GM18505 (cell line): ENCODE data around the gene CHM.
A peak's percentile ranks its signal among the peaks of the same experiment; 100 is the strongest.

Source experiments
- ATAC-seq: cut with Tn5 transposase; IDR thresholded peaks from one replicate; pipeline ENCODE4 v1.9.1; 2021; ENCODE audit not compliant: unreplicated experiment
- POLR2A ChIP-seq: IDR thresholded peaks from 4 replicates; pipeline ENCODE4 v1.6.1; 2011; ENCODE audit warnings: borderline replicate concordance; ENCODE audit not compliant: insufficient read depth, insufficient read length; ENCODE audit errors: extremely low read depth

Gene CHM, protein sequence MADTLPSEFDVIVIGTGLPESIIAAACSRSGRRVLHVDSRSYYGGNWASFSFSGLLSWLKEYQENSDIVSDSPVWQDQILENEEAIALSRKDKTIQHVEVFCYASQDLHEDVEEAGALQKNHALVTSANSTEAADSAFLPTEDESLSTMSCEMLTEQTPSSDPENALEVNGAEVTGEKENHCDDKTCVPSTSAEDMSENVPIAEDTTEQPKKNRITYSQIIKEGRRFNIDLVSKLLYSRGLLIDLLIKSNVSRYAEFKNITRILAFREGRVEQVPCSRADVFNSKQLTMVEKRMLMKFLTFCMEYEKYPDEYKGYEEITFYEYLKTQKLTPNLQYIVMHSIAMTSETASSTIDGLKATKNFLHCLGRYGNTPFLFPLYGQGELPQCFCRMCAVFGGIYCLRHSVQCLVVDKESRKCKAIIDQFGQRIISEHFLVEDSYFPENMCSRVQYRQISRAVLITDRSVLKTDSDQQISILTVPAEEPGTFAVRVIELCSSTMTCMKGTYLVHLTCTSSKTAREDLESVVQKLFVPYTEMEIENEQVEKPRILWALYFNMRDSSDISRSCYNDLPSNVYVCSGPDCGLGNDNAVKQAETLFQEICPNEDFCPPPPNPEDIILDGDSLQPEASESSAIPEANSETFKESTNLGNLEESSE

DNA sequence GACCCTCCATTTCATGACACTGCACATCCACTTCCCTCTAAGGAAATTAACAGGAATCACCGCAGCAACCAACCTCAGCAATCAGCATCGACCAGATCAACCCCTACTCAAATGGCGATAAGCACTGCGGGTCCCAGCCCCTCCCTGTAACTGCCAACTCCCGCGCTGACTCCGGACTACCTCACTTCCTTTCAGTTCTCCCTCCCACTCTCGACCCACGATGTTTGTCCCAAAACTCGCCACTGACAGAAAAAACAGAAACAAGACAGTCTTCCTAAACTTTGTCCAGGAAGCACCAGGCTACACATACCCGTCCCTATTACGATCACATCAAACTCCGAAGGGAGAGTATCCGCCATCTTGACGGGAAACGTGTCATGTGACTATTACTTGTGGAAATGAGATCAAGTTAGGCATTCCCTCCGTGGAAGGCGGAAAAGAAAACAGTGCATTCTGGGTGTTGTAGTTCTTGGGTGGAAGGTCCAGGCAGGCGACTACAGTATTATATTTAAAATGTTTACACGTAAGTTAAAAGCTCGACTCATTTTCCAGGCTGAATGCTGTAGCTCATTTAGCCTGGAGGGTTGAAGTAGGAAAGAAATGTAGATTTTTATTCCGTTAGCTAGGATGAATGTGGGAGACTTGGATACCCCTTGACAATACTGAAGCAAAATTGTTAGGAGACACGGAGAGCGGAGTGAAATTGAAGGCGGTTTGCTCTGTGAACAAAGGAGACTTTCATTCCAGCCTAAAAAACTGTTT is at the start of gene CHM:
TSS of gene CHM (minus strand) at position 385 of the 762 bp plus-strand sequence. CDS start at position 359, 26 bp downstream.
- peak; percentile 73 for TF ChIP-seq POLR2A
- peak; percentile 100 for ATAC-seq

DNA sequence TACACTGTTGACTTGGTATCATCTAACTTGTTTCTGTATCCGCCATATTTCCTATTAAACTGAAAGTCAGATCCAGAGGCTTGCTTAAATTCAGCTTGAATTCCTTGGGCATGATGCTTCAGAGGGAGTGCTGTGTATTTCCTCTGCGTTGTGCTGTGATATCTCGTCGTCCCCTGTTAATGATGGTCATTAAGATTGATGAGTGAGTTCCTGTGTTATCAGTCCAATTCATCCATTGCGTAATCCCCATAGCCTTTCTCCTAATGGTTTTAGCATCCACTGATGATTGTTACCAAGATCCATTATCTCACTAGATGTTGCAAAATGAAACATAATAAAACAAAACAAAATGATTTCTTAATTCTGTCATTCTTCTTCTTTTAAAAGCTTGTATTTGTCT is 31.3 kb upstream of the CHM start:
- TF ChIP-seq POLR2A, result no peak
- ATAC-seq, result no peak

DNA sequence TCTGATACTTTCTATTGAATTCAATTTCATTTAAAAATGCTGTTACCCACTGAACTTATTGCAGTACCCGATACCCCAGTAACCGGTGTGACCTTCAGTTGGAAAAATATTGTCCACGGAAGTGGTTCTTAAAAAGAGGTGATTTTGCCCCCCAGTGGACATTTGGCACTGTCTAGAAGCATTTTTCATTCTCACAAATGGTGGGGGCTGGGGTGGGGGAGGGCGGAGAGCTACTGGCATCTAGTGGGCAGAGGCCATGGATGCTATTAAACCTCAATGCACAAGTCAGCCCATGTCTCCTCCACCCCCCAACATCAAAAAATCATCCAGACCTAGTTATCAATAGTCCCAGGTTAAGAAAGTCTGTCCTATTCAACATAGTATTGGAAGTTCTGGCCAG is 19.6 kb upstream of the CHM start:
- no peak for ATAC-seq
- TF ChIP-seq POLR2A, result no peak

DNA sequence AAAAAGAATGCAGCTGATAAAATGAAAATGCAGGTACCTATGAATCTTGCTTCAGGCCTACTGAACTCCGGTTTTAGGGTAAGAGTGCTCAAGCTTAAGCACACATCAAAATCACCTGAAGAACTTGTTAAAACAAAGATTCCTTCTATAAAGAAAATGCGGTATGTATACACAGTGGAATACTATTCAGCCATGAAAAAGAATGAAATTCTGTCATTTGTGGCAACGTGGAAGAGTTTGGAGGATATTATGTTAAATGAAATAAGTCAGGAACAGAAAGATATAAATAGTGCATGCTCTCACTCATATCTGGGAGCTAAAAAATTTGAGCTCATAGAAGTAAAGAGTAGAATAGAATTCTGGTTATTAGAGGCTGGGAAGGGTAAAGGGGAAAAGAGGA is 14.0 kb upstream of the CHM start:
- TF ChIP-seq POLR2A, result no peak

DNA sequence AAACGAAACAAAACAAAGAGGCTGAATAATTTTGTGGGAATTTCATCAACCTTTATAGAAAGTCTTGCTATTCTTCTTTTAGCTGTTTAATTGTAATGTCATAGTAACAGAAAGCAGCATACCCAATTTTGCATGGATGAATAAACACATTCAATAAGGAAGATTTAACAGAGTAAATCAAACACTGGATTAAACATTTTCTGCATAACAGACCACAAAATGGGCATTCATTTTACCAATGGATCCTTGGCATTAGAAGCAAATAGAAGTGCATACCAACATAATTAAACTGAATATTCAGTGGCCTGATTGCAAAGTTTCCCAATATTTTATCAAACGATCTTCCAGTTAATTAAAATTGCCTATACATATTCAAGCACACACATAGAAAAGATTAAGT is 4.4 kb upstream of the CHM start:
- TF ChIP-seq POLR2A, result no peak
- ATAC-seq, result no peak

More for the DNA sequence above, 14.0 kb upstream of the CHM start:
- no peak for ATAC-seq

DNA sequence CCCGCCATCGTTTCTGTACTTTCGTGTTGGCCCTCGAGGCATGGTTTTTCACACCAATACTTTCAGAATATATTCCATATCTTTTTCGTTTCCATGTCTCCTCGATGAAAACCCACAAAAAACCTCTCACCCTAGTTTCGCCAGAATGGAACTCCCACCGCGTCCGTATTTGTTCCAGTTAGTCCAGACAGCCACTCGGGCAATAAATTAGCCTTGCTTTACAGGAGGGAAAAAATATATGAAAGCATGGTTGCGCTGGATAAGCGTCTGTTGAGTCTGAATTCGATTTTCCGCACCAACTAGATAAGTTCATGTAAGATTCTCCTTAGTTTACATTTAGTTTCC is 550 bp upstream of the CHM start:
- no peak for TF ChIP-seq POLR2A

DNA sequence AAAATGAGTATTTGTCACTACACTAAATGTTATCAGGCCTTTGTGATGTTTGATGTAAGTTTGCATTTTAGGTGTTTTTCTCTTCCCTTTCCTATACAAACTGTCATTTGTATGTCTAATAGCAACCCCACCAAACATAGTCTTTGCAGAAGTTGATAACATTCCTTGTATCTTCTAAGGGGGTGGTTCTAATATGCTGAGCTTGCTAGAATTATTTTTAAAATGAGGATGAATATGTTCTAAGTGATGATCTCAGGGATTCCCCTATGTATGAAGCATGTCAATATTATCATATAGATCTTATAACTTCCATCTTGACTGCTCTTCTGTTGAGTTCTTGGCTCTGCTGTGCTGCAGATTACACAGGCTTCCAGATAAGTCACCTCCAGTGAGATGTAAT is 3.1 kb downstream of the CHM start:
- no peak for ATAC-seq
- TF ChIP-seq POLR2A, result no peak

More for the DNA sequence above, 550 bp upstream of the CHM start:
- no peak for ATAC-seq

DNA sequence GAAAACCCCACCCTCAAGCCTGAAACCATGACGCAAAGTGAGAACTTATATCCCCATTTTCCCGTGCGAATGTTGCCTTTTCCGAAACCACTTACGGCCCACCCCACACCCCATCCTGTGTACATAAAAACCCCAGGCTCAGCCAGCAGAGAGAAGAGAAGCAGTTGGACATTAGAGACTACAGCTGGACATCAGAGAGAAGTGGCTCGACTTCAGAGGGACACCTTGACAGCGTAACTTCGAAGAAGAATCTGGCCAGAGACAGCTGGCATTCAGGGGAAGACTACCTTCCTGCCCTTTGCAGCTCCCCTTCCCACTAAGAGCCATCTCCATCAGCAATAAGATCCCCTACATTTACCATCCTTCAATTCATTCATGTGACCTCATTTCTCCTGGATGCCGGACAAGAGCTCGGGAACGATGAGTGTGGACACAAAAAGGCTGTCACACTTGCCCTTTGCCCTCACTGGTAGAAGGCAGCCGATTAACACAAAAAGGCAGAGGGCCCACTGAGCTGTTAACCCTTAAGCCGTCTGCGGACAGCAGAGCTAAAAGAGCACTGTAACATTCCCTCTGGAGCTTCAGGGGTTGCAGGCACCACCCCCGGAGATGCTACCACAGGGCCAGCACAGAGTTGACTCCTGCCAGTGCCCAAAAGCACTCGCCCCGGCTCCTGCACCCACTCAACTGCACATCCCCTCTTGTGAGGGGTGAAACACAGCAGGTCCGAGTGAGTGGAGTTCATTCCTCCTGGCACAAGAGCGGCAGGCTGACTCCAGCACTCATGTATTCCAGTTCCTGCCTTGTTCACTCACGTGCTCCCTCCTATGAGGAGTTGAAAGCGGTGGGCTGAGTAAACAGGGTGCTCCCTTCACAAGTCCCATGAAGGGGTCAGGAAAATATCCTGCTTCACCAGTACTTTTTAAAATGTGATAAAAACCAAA is 7.5 kb downstream of the CHM start:
- TF ChIP-seq POLR2A, result no peak
- no peak for ATAC-seq

DNA sequence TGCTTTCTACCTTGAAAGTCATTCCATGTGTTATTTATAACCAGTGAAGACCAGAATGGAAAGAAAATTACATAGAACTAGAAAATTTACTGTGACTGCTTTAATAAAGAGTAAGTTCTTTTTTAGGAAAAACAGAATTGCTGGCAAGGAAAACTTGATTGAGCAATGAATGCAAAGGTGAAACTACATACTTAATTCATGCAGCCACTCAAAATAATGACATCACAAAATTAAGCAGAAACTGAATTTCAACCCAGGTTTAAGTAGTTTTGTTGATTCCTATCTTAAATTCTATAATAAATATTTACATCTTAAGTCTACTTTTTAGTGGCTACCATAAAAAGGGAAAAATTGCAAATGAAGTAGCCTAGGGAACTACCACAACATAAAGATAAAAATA is 14.0 kb downstream of the CHM start:
- no peak for TF ChIP-seq POLR2A
- no peak for ATAC-seq

DNA sequence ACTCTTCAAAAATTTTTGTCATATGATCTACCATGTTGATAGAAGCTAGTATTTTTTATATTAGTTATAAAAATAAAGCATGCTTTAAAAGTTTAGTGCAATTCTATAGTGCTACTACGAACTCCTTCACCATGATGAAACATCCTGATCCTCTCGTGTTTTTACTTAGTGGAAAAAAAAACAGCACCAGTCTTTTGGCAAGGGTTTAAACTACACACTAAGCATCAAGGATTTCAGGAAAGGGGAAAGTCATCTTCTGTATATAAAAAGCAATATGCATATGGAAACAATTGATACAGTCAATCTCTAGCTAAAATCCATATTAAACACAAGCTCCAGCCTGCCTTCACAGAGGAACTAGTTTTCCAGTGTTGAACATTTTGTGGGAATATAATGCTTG is 18.7 kb downstream of the CHM start:
- TF ChIP-seq POLR2A, result no peak
- ATAC-seq, result no peak

DNA sequence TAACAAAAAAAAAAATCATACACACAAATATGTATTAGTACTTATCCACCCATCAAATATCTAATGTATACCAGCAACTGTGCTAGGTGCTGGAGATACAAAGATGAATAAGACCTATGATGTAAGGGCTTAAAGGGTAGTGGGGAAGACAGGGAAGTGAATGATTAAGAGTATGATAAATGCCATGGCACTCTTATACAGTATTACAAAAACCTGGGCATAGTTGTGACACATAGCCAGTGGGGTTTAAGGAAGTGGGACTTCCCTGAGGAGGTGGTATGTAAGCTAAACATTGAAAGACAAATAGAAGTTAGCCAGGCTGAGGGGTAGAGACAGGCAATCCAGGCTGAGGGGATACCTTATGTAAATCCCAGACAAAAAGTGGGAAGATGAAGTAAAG is 23.5 kb downstream of the CHM start:
- ATAC-seq, result no peak
- no peak for TF ChIP-seq POLR2A

DNA sequence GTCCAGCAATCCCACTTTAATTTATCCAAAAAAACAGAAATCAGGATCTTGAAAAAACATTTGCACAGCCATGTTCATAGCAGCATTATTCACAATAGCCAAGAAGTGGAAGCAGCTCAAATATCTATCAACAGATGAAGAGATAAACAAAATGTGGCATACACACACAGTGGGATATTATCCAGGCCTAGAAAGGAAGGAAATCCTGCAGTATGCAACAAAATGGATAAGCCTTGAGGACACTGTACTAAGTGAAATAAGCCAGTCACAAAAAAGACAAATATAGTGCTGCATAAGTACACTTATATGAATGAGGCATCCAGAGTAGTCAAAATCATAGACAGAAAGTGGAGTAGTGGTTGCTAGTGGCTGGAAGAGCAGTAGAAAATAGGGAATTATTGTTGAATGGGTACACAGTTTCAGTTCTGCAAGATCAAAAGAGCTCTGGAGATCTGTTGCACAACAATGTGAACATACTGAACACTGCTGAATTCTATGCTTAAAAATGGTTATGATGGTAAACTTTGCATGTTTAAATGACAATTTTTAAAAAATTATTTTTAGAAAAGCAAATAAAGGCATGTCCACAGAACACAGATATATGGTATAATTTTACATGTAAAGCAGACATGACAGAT is 25.6 kb downstream of the CHM start:
- ATAC-seq, result no peak
- TF ChIP-seq POLR2A, result no peak
